GM12878 (cell line): ENCODE results near the gene ZBTB39. TPM values are rescaled to one million over a fixed set of nuclear protein-coding genes. Genes with fewer than 3 reads are reported as not detected.
"Not testable (repeated sequence)": the region's sequence is repeated elsewhere in the genome, so short reads cannot be mapped to it uniquely, and the experiment has no call there.

ENCODE experiments used
- ATAC-seq: fragments of 200-7000 bp; cut with Tn5 transposase; 3 replicates; pipeline ENCODE4 v1.9.1; 2020; ENCODE audit warnings: mild to moderate bottlenecking, moderate library complexity
- BruUV-seq: library from RNA; stranded (reverse); fragments of 400-500 nt; replicated peaks from 2 replicates; lab custom pipeline; 2021; lab: Mats Ljungman, UMichigan
- CTCF ChIA-PET: fragments of 300-600 bp; sonication (Branson Sonifier 250); formaldehyde crosslinking; extraction: SDS; loops from one replicate; lab custom pipeline; 2021; ENCODE audit warnings: inconsistent platforms; lab: Yijun Ruan, JAX
- POLR2A ChIA-PET: fragments of 350-600 bp; formaldehyde crosslinking; extraction: SDS; loops from one replicate; lab custom pipeline; 2021; ENCODE audit warnings: inconsistent platforms; lab: Charles Lee
- RAD21 ChIA-PET: fragments of 300-600 bp; sonication (Branson Sonifier 250); formaldehyde crosslinking; loops from one replicate; lab custom pipeline; 2023; ENCODE audit warnings: antibody characterized with exemption; ENCODE audit not compliant: unreplicated experiment; lab: Charles Lee
- SMC1A ChIA-PET: fragments of 300-600 bp; sonication (Branson Sonifier 250); formaldehyde crosslinking; loops from one replicate; lab custom pipeline; 2023; ENCODE audit not compliant: unreplicated experiment, uncharacterized antibody; lab: Charles Lee
- DNase-seq: peaks from one replicate; pipeline ENCODE4 v3.0.0-alpha.2; 2011; ENCODE audit warnings: low read depth, low spot score
- FAIRE-seq: peaks from 3 replicates; lab custom pipeline; 2011; peaks lifted over from hg19 to GRCh38; lab: Jason Lieb, UNC
- H2AFZ ChIP-seq: 2 replicates; pipeline ENCODE4 v1.6.0; 2011; ENCODE audit warnings: low read depth, low read length, control low read depth; ENCODE audit not compliant: control insufficient read depth
- H3K27ac ChIP-seq: 2 replicates; pipeline ENCODE4 v1.5.1; 2011; ENCODE audit warnings: control low read depth; ENCODE audit not compliant: control insufficient read depth, insufficient read depth
- H3K27me3 ChIP-seq, 2 experiments: replicated peaks in 1 of 2; 2 replicates each; pipeline versions ENCODE4 v1.6.0 to v1.6.1; 2011; ENCODE audit warnings: low read length in 1 of 2; ENCODE audit not compliant: control insufficient read depth in 2 of 2, insufficient read depth in 2 of 2
- H3K36me3 ChIP-seq, 2 experiments: 2 replicates each; pipeline ENCODE4 v1.5.1; 2011; ENCODE audit warnings: low read length in 1 of 2; ENCODE audit not compliant: control insufficient read depth in 2 of 2, insufficient read depth in 2 of 2
- H3K4me1 ChIP-seq: 2 replicates; pipeline ENCODE4 v1.6.1; 2011; ENCODE audit warnings: mild to moderate bottlenecking, low read length, moderate library complexity, mixed read lengths; ENCODE audit not compliant: control insufficient read depth, insufficient read depth
- H3K4me2 ChIP-seq: 2 replicates; pipeline ENCODE4 v1.6.0; 2011; ENCODE audit warnings: control low read depth; ENCODE audit not compliant: control insufficient read depth, insufficient read depth
- H3K4me3 ChIP-seq: fragments of 200-600 bp; sonication (generic); 2 replicates; pipeline ENCODE4 v1.5.1; 2016
- H3K79me2 ChIP-seq: 2 replicates; pipeline ENCODE4 v1.6.0; 2011; ENCODE audit warnings: low read length; ENCODE audit not compliant: control insufficient read depth, insufficient read depth
- H3K9ac ChIP-seq: 2 replicates; pipeline ENCODE4 v1.8.0; 2011; ENCODE audit warnings: low read length, control low read depth, mixed read lengths; ENCODE audit not compliant: control insufficient read depth, insufficient read depth
- H3K9me3 ChIP-seq: replicated peaks from 3 replicates; pipeline ENCODE4 v1.5.1; 2011; ENCODE audit warnings: mild to moderate bottlenecking, low read length; ENCODE audit not compliant: control insufficient read depth, insufficient read depth
- H4K20me1 ChIP-seq: 2 replicates; pipeline ENCODE4 v1.6.0; 2011; ENCODE audit not compliant: control insufficient read depth, insufficient read depth
- CEBPB ChIP-seq, 2 experiments: fragments of 150-350 bp in 1 of 2; IDR thresholded peaks; 2 replicates each; pipeline ENCODE4 v1.6.1; 2012 to 2014; ENCODE audit warnings: low read depth in 2 of 2, low read length in 2 of 2, borderline replicate concordance in 1 of 2, inconsistent platforms in 1 of 2
- EED ChIP-seq: sonication (generic); IDR thresholded peaks from 2 replicates; pipeline ENCODE4 v1.6.1; 2016; ENCODE audit warnings: antibody characterized with exemption, low read depth
- EGR1 ChIP-seq, 2 experiments: IDR thresholded peaks; 1 replicate in 1 of 2; 2 replicates in 1 of 2; pipeline ENCODE4 v1.6.1; 2011 to 2012; ENCODE audit warnings: low read depth in 2 of 2, low read length in 2 of 2, borderline replicate concordance in 1 of 2, mild to moderate bottlenecking in 1 of 2, moderate library complexity in 1 of 2
- EP300 ChIP-seq, 2 experiments: fragments of 150-350 bp in 1 of 2; IDR thresholded peaks; 2 replicates each; pipeline ENCODE4 v1.6.1; 2011 to 2012; ENCODE audit warnings: low read depth in 2 of 2, low read length in 2 of 2, borderline replicate concordance in 1 of 2, improper control_type of control experiment in 1 of 2, inconsistent platforms in 1 of 2; ENCODE audit not compliant: control insufficient read depth in 1 of 2
- HDAC6 ChIP-seq: fragments of 200-600 bp; sonication (generic); IDR thresholded peaks from one replicate; pipeline ENCODE4 v1.8.0; 2017; ENCODE audit warnings: antibody characterized with exemption; ENCODE audit not compliant: unreplicated experiment
- NR2F1 ChIP-seq: fragments of 450-650 bp; conservative IDR thresholded peaks from 2 replicates; pipeline ENCODE4 v1.6.1; 2017; ENCODE audit warnings: mild to moderate bottlenecking
- PAX5 ChIP-seq: IDR thresholded peaks from 2 replicates; pipeline ENCODE4 v1.6.1; 2011; ENCODE audit warnings: low read depth, low read length, borderline replicate concordance
- SIN3A ChIP-seq: IDR thresholded peaks from 2 replicates; pipeline ENCODE4 v1.6.1; 2012; ENCODE audit warnings: low read depth, low read length, improper control_type of control experiment
- SMC3 ChIP-seq: IDR thresholded peaks from 2 replicates; pipeline ENCODE4 v1.6.1; 2011; ENCODE audit warnings: low read length, improper control_type of control experiment, borderline replicate concordance
- SP1 ChIP-seq: IDR thresholded peaks from one replicate; pipeline ENCODE4 v1.6.1; 2011; ENCODE audit warnings: low read depth, low read length
- ZNF622 ChIP-seq: fragments of 450-650 bp; IDR thresholded peaks from 2 replicates; pipeline ENCODE4 v1.6.1; 2017; ENCODE audit warnings: mild to moderate bottlenecking, inconsistent platforms
- ZSCAN29 ChIP-seq: fragments of 450-650 bp; IDR thresholded peaks from 2 replicates; pipeline ENCODE4 v1.6.1; 2017; ENCODE audit warnings: mild to moderate bottlenecking, moderate library complexity
- ZZZ3 ChIP-seq: IDR thresholded peaks from 2 replicates; pipeline ENCODE4 v1.6.1; 2011; ENCODE audit warnings: low read depth; ENCODE audit not compliant: control insufficient read depth, insufficient read length
- whole genome bisulfite sequencing: methylation state at CpG from one replicate; pipeline ENCODE4 v1.1.6; 2016; ENCODE audit warnings: low lambda C conversion rate; ENCODE audit not compliant: insufficient replicate concordance, insufficient coverage; ENCODE audit errors: missing lambda C conversion rate; 5-methylcytosine and 5-hydroxymethylcytosine counted together
- in situ Hi-C: fragments of 300-500 bp; cut with MboI; formaldehyde crosslinking; loops from 9 replicates; pipeline ENCODE4 v1.14.3; 2018; ENCODE audit warnings: mixed read lengths
- intact Hi-C: fragments of 100-400 bp; cut with micrococcal nuclease; formaldehyde crosslinking; loops from one replicate; pipeline ENCODE4 v1.14.2; 2022; ENCODE audit not compliant: unreplicated experiment
- polyA plus RNA-seq, 11 experiments: library from polyadenylated mRNA; depleted of rRNA in 4 of 11; unstranded in 6 of 11; stranded (reverse) in 5 of 11; fragments of >200 nt; fragmentation: Nextera tagmentation in 4 of 11; fragmentation: Illumina TruSeq in 1 of 11; extraction: Ambion mirVana in 4 of 11; extraction: Trizol in 1 of 11; gene quantifications; 1 replicate in 1 of 11; 2 replicates in 10 of 11; pipeline versions ENCODE4 v1.2.1 to v1.2.3, GENCODE V29; 2011 to 2016; ENCODE audit warnings: inconsistent platforms in 2 of 11, missing spikeins in 2 of 11, low read depth in 1 of 11
- total RNA-seq, 4 experiments: library from RNA; depleted of rRNA in 3 of 4; stranded (reverse); fragments of >200 nt in 3 of 4; fragmentation: Illumina TruSeq in 1 of 4; extraction: Trizol in 1 of 4; gene quantifications; 2 replicates each; pipeline versions ENCODE4 v1.2.1 to v1.2.3, GENCODE V29; 2013 to 2021
- TF ChIP-seq, protein P1 (sequence below): fragments of 450-650 bp; IDR thresholded peaks from 2 replicates; pipeline ENCODE4 v1.6.1; 2016; ENCODE audit warnings: mild to moderate bottlenecking
- TF ChIP-seq, protein P2 (sequence below): fragments of 450-650 bp; IDR thresholded peaks from 2 replicates; pipeline ENCODE4 v1.6.1; 2016; ENCODE audit warnings: mild to moderate bottlenecking

ZBTB39 gene
- total and polyA plus RNA-seq, 10 of the 15 experiments (the other 5 are each of a cell fraction or from before 2014, with no cell fraction given), result 0.88 to 6.8 (median 4.4) TPM

DNA sequence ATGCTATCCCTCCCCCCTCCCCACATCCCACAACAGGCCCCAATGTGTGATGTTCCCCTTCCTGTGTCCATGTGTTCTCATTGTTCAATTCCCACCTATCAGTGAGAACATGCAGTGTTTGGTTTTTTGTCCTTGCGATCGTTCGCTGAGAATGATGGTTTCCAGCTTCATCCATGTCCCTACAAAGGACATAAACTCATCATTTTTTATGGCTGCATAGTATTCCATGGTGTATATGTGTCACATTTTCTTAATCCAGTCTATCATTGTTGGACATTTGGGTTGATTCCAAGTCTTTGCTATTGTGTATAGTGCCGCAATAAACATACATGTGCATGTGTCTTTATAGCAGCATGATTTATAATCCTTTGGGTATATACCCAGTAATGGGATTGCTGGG lies 46.8 kb upstream of the ZBTB39 start:
- H3K79me2 ChIP-seq, SMC1A ChIA-PET, H3K27me3 ChIP-seq, H3K4me1 ChIP-seq, BruUV-seq, in situ Hi-C loops, H3K9me3 ChIP-seq, H4K20me1 ChIP-seq, ATAC-seq, DNase-seq, H2AFZ ChIP-seq, H3K27ac ChIP-seq, FAIRE-seq, H3K4me2 ChIP-seq, POLR2A ChIA-PET, H3K9ac ChIP-seq, H3K4me3 ChIP-seq, H3K36me3 ChIP-seq, intact Hi-C loops: not testable (repeated sequence)
- 97% methylated on average over 4 of the region's 4 CpGs for WGBS
- RAD21 ChIA-PET, result interaction anchor here (0.6 kb wide), 1 partner anchor 296 kb away, joined by 3 read pairs; no protein-coding TSS in a partner anchor
- CTCF ChIA-PET, result interaction anchor here (1.3 to 2.0 kb wide), 3 partner anchors 8 to 16 kb away, joined by 4 to 5 read pairs (median 5); no protein-coding TSS in a partner anchor

DNA sequence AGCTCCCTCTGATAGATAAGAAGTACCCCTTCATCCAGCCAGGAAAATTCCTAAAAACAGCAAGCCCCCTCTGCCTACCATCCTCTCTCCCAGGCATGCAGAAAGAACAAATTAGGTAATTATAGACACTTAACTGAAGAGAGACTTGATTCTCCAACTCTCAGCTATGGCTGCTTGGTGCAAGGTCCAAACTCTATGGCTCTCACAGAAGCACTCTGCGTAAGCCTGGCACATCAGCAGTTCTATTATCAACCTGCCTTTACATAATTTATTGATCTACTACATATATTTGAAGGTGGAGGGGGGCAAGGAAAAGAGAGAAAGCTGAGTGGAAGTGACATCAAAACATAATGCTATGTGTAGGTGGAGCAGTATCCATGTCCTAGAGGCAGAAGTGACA lies 44.7 kb upstream of the ZBTB39 start:
- in situ Hi-C loops, result no loop called here
- TF ChIP-seq ZSCAN29 (no peak), SMC3 (no peak), NR2F1 (no peak), EED (no peak), HDAC6 (no peak), ZZZ3 (no peak), EGR1 (IDR thresholded peaks at IDR 0.05; ENCODE audit: borderline replicate concordance in 1 of 2, low read depth in 2 of 2, low read length in 2 of 2) (no peak), SP1 (no peak), SIN3A (no peak), ZNF622 (no peak), CEBPB (IDR thresholded peaks at IDR 0.05; ENCODE audit: borderline replicate concordance in 1 of 2, low read depth in 2 of 2, low read length in 2 of 2) (no peak), EP300 (IDR thresholded peaks at IDR 0.05; ENCODE audit: borderline replicate concordance in 1 of 2, control insufficient read depth in 1 of 2, low read depth in 2 of 2, low read length in 2 of 2) (no peak), PAX5 (no peak)
- TF ChIP-seq, protein P1, sequence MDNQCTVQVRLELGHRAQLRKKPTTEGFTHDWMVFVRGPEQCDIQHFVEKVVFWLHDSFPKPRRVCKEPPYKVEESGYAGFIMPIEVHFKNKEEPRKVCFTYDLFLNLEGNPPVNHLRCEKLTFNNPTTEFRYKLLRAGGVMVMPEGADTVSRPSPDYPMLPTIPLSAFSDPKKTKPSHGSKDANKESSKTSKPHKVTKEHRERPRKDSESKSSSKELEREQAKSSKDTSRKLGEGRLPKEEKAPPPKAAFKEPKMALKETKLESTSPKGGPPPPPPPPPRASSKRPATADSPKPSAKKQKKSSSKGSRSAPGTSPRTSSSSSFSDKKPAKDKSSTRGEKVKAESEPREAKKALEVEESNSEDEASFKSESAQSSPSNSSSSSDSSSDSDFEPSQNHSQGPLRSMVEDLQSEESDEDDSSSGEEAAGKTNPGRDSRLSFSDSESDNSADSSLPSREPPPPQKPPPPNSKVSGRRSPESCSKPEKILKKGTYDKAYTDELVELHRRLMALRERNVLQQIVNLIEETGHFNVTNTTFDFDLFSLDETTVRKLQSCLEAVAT, result no peak
- TF ChIP-seq, protein P2, sequence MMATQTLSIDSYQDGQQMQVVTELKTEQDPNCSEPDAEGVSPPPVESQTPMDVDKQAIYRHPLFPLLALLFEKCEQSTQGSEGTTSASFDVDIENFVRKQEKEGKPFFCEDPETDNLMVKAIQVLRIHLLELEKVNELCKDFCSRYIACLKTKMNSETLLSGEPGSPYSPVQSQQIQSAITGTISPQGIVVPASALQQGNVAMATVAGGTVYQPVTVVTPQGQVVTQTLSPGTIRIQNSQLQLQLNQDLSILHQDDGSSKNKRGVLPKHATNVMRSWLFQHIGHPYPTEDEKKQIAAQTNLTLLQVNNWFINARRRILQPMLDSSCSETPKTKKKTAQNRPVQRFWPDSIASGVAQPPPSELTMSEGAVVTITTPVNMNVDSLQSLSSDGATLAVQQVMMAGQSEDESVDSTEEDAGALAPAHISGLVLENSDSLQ, result no peak

More for the DNA sequence above, 44.7 kb upstream of the ZBTB39 start:
- H3K4me3 ChIP-seq, result no peak overlapping the region
- H3K36me3 ChIP-seq, result no peaks in the 10 kb centered on the region
- DNase-seq (no peak), ATAC-seq (no peak), FAIRE-seq (no peak)
- ChIA-PET CTCF (interaction anchor here (1.1 to 2.0 kb wide), 9 partner anchors 10 to 61 kb away, joined by 3 to 7 read pairs (median 3); no protein-coding TSS in a partner anchor), POLR2A (no interaction called here), RAD21 (no interaction called here), SMC1A (interaction anchor here (1.1 kb wide), 2 partner anchors 8 to 42 kb away, joined by 3 to 4 read pairs; no protein-coding TSS in a partner anchor)
- BruUV-seq, result no TSS peak
- no peak overlapping the region for H3K27ac ChIP-seq
- no peaks in the 10 kb centered on the region for H4K20me1 ChIP-seq
- no peak overlapping the region for H2AFZ ChIP-seq
- no peaks in the 10 kb centered on the region for H3K9me3 ChIP-seq
- no peaks in the 10 kb centered on the region for H3K79me2 ChIP-seq
- intact Hi-C loops, result no loop called here
- H3K9ac ChIP-seq, result no peak overlapping the region
- peaks cover 15% of the 10 kb centered on the region for H3K4me1 ChIP-seq
- H3K4me2 ChIP-seq, result no peak overlapping the region
- 89% methylated on average over 1 of the region's 1 CpG for WGBS
- no peaks in the 10 kb centered on the region for H3K27me3 ChIP-seq
